ENCODE data around the gene ZNF358.

Gene ZNF358

GRCh38 chr19:7494416-7495098 lies 21.3 kb upstream of the ZNF358 start:
- H3K9me3 ChIP-seq (replicated peaks; ENCODE audit: low read length) = no peaks in the 10 kb centered on the region

DNA sequence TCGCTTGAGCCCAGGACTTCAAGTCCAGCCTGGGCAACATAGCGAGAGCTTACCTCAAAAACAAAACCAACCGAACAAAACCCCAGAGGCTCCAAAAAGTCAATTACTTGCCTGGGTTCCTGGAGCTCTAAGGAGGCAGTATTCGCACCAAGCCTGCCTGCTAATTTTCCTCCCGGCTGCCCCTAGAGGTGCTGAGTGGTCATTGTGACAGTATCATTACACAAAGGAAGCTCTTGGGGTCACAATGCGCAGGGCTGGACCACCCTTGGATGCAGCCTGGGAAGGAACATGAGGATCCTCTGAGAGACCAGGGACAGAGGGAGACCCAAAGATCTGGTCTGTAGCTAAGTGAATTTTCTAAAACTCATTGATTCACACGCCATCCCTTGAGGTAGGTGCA lies 18.6 kb upstream of the ZNF358 start:
- H3K4me3 ChIP-seq (ENCODE audit: low read length) = no peak overlapping the region
- peaks cover 25% of the 10 kb centered on the region for H3K27me3 ChIP-seq (ENCODE audit: control insufficient read depth, insufficient read depth, low read length)

More at GRCh38 chr19:7494416-7495098, 21.3 kb upstream of the ZNF358 start:
- Histone ChIP-seq H3K4me2 (ENCODE audit: low read length) (peak overlapping the region; percentile 5), H3K9ac (ENCODE audit: low read depth, low read length) (peak overlapping the region; percentile 46), H3K4me1 (ENCODE audit: control insufficient read depth, insufficient read depth, low read length) (peaks cover 7% of the 10 kb centered on the region), H3K4me3 (ENCODE audit: low read length) (no peak overlapping the region), H3K36me3 (ENCODE audit: insufficient read depth, low read length) (no peaks in the 10 kb centered on the region), H3K27me3 (ENCODE audit: control insufficient read depth, insufficient read depth, low read length) (peaks cover 13% of the 10 kb centered on the region)

DNA sequence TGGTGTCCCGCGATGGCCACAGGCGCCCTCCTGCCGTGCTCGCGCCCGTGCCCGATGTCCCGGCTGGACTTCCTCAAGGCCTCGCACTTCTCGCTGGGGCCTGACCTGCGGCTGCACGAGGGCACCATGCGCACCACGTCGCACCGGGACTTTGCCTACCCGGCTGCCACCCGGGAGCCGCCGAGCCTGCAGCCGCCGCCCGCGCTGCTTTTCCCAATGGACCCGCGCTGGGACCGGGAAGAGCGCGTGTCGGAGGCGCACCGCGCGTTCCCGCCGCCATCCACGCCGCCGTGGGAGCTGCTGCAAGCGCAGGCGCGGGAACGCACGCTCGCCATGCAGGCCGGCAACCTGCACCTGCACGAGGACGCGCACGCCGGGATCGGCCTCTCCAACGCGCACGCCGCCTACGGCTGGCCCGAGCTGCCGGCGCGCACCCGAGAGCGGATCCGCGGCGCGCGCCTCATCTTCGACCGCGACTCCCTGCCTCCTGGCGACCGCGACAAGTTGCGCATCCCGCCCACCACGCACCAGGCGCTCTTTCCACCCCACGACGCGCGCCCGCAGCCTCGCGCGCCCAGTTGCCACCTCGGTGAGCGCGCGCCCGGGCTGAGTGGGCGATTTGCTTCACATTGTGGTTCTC lies 15.0 kb upstream of the ZNF358 start:
- peak overlapping the region; percentile 89 for H3K4me2 ChIP-seq (ENCODE audit: low read length)
- H3K27me3 ChIP-seq (ENCODE audit: control insufficient read depth, insufficient read depth, low read length) = peaks cover 30% of the 10 kb centered on the region
- peak overlapping the region; percentile 67 for H3K4me3 ChIP-seq (ENCODE audit: low read length)
- H3K9ac ChIP-seq (ENCODE audit: low read depth, low read length) = no peak overlapping the region
- H3K9me3 ChIP-seq (replicated peaks; ENCODE audit: low read length) = no peaks in the 10 kb centered on the region
- H3K4me1 ChIP-seq (ENCODE audit: control insufficient read depth, insufficient read depth, low read length) = peaks cover 4% of the 10 kb centered on the region
- no peaks in the 10 kb centered on the region for H3K36me3 ChIP-seq (ENCODE audit: insufficient read depth, low read length)

More for the DNA sequence above, 18.6 kb upstream of the ZNF358 start:
- H3K4me1 ChIP-seq (ENCODE audit: control insufficient read depth, insufficient read depth, low read length) = peaks cover 7% of the 10 kb centered on the region
- no peaks in the 10 kb centered on the region for H3K9me3 ChIP-seq (replicated peaks; ENCODE audit: low read length)
- no peak overlapping the region for H3K4me2 ChIP-seq (ENCODE audit: low read length)
- H3K9ac ChIP-seq (ENCODE audit: low read depth, low read length) = no peak overlapping the region
- H3K36me3 ChIP-seq (ENCODE audit: insufficient read depth, low read length) = no peaks in the 10 kb centered on the region

DNA sequence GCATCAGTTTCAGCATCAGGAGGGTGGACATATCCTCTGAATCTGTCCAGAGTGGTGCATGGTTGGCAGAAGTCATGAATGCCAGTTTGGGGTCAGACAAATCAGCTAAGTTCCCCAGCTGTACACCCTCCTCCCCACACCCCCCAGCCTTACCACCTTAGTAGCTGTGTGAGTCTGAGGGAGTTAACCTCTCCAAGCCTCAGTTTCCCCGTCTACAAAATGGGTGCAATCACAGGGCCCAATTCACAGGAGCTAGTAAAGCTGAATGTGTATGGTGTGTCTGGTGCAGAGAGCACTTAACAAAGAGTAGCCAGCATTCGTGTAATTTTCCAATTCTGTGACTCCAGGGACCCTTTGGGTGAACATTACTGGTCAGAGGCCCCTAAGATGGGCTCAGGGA lies 13.4 kb upstream of the ZNF358 start:
- Histone ChIP-seq H3K9ac (ENCODE audit: low read depth, low read length) (no peak overlapping the region), H3K4me1 (ENCODE audit: control insufficient read depth, insufficient read depth, low read length) (peaks cover 4% of the 10 kb centered on the region), H3K27me3 (ENCODE audit: control insufficient read depth, insufficient read depth, low read length) (peaks cover 25% of the 10 kb centered on the region), H3K4me2 (ENCODE audit: low read length) (no peak overlapping the region), H3K36me3 (ENCODE audit: insufficient read depth, low read length) (no peaks in the 10 kb centered on the region), H3K4me3 (ENCODE audit: low read length) (no peak overlapping the region), H3K9me3 (replicated peaks; ENCODE audit: low read length) (no peaks in the 10 kb centered on the region)

DNA sequence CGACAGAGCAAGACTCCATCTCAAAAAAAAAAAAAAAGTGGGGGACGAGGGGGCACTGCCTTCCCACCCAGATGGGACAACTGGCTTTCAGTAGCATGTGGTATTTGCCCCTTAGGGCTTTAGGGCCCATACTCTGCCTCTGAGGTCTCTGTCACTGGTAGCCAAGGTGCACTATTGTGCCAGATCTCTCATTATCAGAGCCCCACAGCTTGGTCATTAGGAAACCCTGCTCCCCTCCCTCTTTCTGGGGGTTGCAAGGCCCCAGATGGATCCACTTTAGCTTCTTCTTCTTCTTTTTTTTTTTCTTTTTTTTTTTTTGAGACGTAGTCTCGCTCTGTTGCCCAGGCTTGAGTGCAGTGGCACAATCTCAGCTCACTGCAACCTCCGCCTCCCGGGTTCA lies 11.2 kb upstream of the ZNF358 start:
- H3K4me2 ChIP-seq (ENCODE audit: low read length) = no peak overlapping the region
- peaks cover 16% of the 10 kb centered on the region for H3K27me3 ChIP-seq (ENCODE audit: control insufficient read depth, insufficient read depth, low read length)
- peaks cover 8% of the 10 kb centered on the region for H3K4me1 ChIP-seq (ENCODE audit: control insufficient read depth, insufficient read depth, low read length)
- no peak overlapping the region for H3K4me3 ChIP-seq (ENCODE audit: low read length)
- H3K9ac ChIP-seq (ENCODE audit: low read depth, low read length) = no peak overlapping the region
- H3K36me3 ChIP-seq (ENCODE audit: insufficient read depth, low read length) = no peaks in the 10 kb centered on the region
- H3K9me3 ChIP-seq (replicated peaks; ENCODE audit: low read length) = no peaks in the 10 kb centered on the region

DNA sequence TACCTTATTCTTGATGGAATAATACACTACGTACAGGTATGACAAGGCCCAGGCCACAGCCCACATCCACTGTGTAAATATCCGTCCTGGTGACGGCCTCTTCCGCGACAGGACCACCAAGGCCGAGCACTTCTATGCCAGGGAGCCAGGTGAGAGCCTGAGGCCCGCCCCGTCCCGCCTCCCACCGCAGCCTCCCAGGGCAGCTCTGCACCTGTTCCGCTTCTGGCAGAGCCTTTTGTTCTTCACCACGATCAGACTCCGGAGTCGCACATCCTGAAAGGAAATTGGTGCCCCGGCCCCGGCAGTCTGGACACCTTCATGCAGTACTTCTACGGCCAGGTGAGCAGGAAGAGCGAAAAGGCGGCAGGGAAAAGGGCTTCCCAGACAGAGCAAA lies 10.6 kb upstream of the ZNF358 start:
- Histone ChIP-seq H3K9ac (ENCODE audit: low read depth, low read length) (no peak overlapping the region), H3K27me3 (ENCODE audit: control insufficient read depth, insufficient read depth, low read length) (peaks cover 12% of the 10 kb centered on the region), H3K9me3 (replicated peaks; ENCODE audit: low read length) (no peaks in the 10 kb centered on the region), H3K4me3 (ENCODE audit: low read length) (no peak overlapping the region), H3K36me3 (ENCODE audit: insufficient read depth, low read length) (no peaks in the 10 kb centered on the region), H3K4me1 (ENCODE audit: control insufficient read depth, insufficient read depth, low read length) (peaks cover 8% of the 10 kb centered on the region), H3K4me2 (ENCODE audit: low read length) (no peak overlapping the region)

- Histone ChIP-seq H3K9ac (ENCODE audit: low read depth, low read length) (no peak overlapping the region), H3K36me3 (ENCODE audit: insufficient read depth, low read length) (no peaks in the 10 kb centered on the region), H3K4me1 (ENCODE audit: control insufficient read depth, insufficient read depth, low read length) (peaks cover 8% of the 10 kb centered on the region), H3K4me2 (ENCODE audit: low read length) (no peak overlapping the region), H3K4me3 (ENCODE audit: low read length) (no peak overlapping the region), H3K9me3 (replicated peaks; ENCODE audit: low read length) (no peaks in the 10 kb centered on the region), H3K27me3 (ENCODE audit: control insufficient read depth, insufficient read depth, low read length) (peaks cover 12% of the 10 kb centered on the region)
These were observed 10.1 kb upstream of the ZNF358 start for GRCh38 chr19:7505682-7506384.

- Histone ChIP-seq H3K4me3 (ENCODE audit: low read length) (no peak overlapping the region), H3K4me2 (ENCODE audit: low read length) (no peak overlapping the region), H3K9me3 (replicated peaks; ENCODE audit: low read length) (no peaks in the 10 kb centered on the region), H3K27me3 (ENCODE audit: control insufficient read depth, insufficient read depth, low read length) (peaks cover 10% of the 10 kb centered on the region), H3K9ac (ENCODE audit: low read depth, low read length) (no peak overlapping the region), H3K4me1 (ENCODE audit: control insufficient read depth, insufficient read depth, low read length) (peaks cover 8% of the 10 kb centered on the region), H3K36me3 (ENCODE audit: insufficient read depth, low read length) (no peaks in the 10 kb centered on the region)
These were observed 9.2 kb upstream of the ZNF358 start for GRCh38 chr19:7506385-7507328.

- Histone ChIP-seq H3K36me3 (ENCODE audit: insufficient read depth, low read length) (no peaks in the 10 kb centered on the region), H3K4me2 (ENCODE audit: low read length) (peak overlapping the region; percentile 25), H3K4me3 (ENCODE audit: low read length) (no peak overlapping the region), H3K9me3 (replicated peaks; ENCODE audit: low read length) (no peaks in the 10 kb centered on the region), H3K4me1 (ENCODE audit: control insufficient read depth, insufficient read depth, low read length) (peaks cover 8% of the 10 kb centered on the region), H3K9ac (ENCODE audit: low read depth, low read length) (no peak overlapping the region), H3K27me3 (ENCODE audit: control insufficient read depth, insufficient read depth, low read length) (peaks cover 5% of the 10 kb centered on the region)
These were observed 8.0 kb upstream of the ZNF358 start for GRCh38 chr19:7507884-7508283.

- H3K27me3 ChIP-seq (ENCODE audit: control insufficient read depth, insufficient read depth, low read length) = peaks cover 5% of the 10 kb centered on the region
- H3K4me3 ChIP-seq (ENCODE audit: low read length) = no peak overlapping the region
- H3K9me3 ChIP-seq (replicated peaks; ENCODE audit: low read length) = no peaks in the 10 kb centered on the region
- H3K4me2 ChIP-seq (ENCODE audit: low read length) = no peak overlapping the region
- H3K36me3 ChIP-seq (ENCODE audit: insufficient read depth, low read length) = no peaks in the 10 kb centered on the region
- no peak overlapping the region for H3K9ac ChIP-seq (ENCODE audit: low read depth, low read length)
- H3K4me1 ChIP-seq (ENCODE audit: control insufficient read depth, insufficient read depth, low read length) = peaks cover 8% of the 10 kb centered on the region
These were observed 6.3 kb upstream of the ZNF358 start for GRCh38 chr19:7509625-7510024.

DNA sequence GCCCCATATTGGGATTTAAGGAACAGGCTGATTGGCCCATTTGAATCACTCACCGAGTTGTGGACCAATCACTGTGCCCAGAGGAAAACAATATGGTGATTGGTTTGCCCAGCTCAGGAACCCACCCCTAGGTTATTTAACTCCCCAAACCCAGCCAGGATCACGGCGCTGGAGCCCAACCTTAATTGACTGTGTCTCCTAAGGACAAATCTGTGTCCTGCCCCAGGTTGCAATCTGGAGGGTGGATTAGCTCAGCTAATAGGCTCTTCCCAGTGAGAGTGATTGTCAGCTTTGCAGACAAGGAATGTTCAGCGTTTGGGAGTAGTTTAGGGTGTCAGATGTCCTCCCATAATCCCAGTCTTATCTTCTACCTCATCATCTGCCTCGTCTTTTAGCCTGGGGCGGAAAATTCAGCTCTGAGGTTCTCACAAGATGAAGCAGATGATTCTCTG lies 3.5 kb upstream of the ZNF358 start:
- H3K27me3 ChIP-seq (ENCODE audit: control insufficient read depth, insufficient read depth, low read length) = peaks cover 5% of the 10 kb centered on the region
- H3K4me2 ChIP-seq (ENCODE audit: low read length) = no peak overlapping the region
- H3K9me3 ChIP-seq (replicated peaks; ENCODE audit: low read length) = no peaks in the 10 kb centered on the region
- no peaks in the 10 kb centered on the region for H3K36me3 ChIP-seq (ENCODE audit: insufficient read depth, low read length)
- no peak overlapping the region for H3K9ac ChIP-seq (ENCODE audit: low read depth, low read length)
- no peak overlapping the region for H3K4me3 ChIP-seq (ENCODE audit: low read length)
- peaks cover 19% of the 10 kb centered on the region for H3K4me1 ChIP-seq (ENCODE audit: control insufficient read depth, insufficient read depth, low read length)

Measured in skeletal muscle satellite cell (primary cell).